Activated CD8-positive, alpha-beta T cell treated with anti-CD3 and anti-CD28 coated beads for 36 hours (primary cell): ENCODE results near the gene BCAS1. TPM values are rescaled to one million over a fixed set of nuclear protein-coding genes. Genes with fewer than 3 reads are reported as not detected.

Source experiments
- ATAC-seq: fragments of 200-7000 bp; cut with Tn5 transposase; one replicate; pipeline ENCODE4 v1.10.0; 2021; ENCODE audit warnings: mild to moderate bottlenecking, moderate library complexity
- CTCF ChIA-PET: fragments of 350-600 bp; sonication (Branson Sonifier 250); formaldehyde crosslinking; loops from one replicate; lab custom pipeline; 2021; ENCODE audit warnings: antibody characterized with exemption; lab: Charles Lee
- POLR2A ChIA-PET: fragments of 350-600 bp; sonication (Branson Sonifier 250); formaldehyde crosslinking; loops from one replicate; lab custom pipeline; 2021; ENCODE audit warnings: antibody characterized with exemption; lab: Charles Lee
- DNase-seq: peaks from one replicate; pipeline ENCODE4 v3.0.0-alpha.2; 2020
- H3K27ac Mint-ChIP-seq: one replicate; pipeline ENCODE4 v1.8.0; 2021; ENCODE audit warnings: mild to moderate bottlenecking, mixed read lengths
- H3K27me3 Mint-ChIP-seq: one replicate; pipeline ENCODE4 v1.8.0; 2021; ENCODE audit warnings: mixed read lengths
- H3K36me3 Mint-ChIP-seq: one replicate; pipeline ENCODE4 v1.8.0; 2021; ENCODE audit warnings: low read depth, mixed read lengths
- H3K4me1 Mint-ChIP-seq: one replicate; pipeline ENCODE4 v1.8.0; 2021; ENCODE audit warnings: low read depth, mixed read lengths
- H3K4me3 Mint-ChIP-seq: one replicate; pipeline ENCODE4 v1.8.0; 2021; ENCODE audit warnings: mild to moderate bottlenecking, moderate library complexity, mixed read lengths
- H3K9me3 Mint-ChIP-seq: one replicate; pipeline ENCODE4 v1.8.0; 2021; ENCODE audit warnings: mixed read lengths
- CTCF ChIP-seq: fragments of 200-600 bp; IDR thresholded peaks from one replicate; pipeline ENCODE4 v1.8.0; 2022; ENCODE audit warnings: antibody characterized with exemption, mild to moderate bottlenecking
- intact Hi-C: fragments of 100-400 bp; cut with micrococcal nuclease; formaldehyde crosslinking; loops from one replicate; pipeline ENCODE4 v1.10.0; 2022
- total RNA-seq, 2 experiments: library from RNA; stranded (reverse); gene quantifications; one replicate each; pipeline ENCODE4 v1.2.3, GENCODE V29; 2021

Gene BCAS1
- total RNA-seq, 2 experiments from 2014 or later: 0.09 TPM; not detected in 1

GRCh38 chr20:53918020-53918311 is 152.4 kb downstream of the BCAS1 start:
- H3K27me3 Mint-ChIP-seq: no peaks in the 10 kb centered on the region
- H3K27ac Mint-ChIP-seq: no peak overlapping the region
- TF ChIP-seq CTCF: no peak
- no peak for ATAC-seq
- intact Hi-C loops: loop anchor here (5.0 to 10.0 kb wide), 3 partner anchors 51 to 163 kb away; no protein-coding TSS in a partner anchor
- peaks cover 46% of the 10 kb centered on the region for H3K4me1 Mint-ChIP-seq
- CTCF ChIA-PET: interaction anchor here (1.0 to 4.5 kb wide), 6 partner anchors 14 to 339 kb away, joined by 3 to 38 read pairs (median 6); no protein-coding TSS in a partner anchor
- no peak overlapping the region for H3K4me3 Mint-ChIP-seq
- no peak for DNase-seq
- no peaks in the 10 kb centered on the region for H3K36me3 Mint-ChIP-seq
- no peaks in the 10 kb centered on the region for H3K9me3 Mint-ChIP-seq
- POLR2A ChIA-PET: interaction anchor here (1.1 to 1.6 kb wide), 4 partner anchors 13 to 167 kb away, joined by 3 to 4 read pairs (median 3); no protein-coding TSS in a partner anchor

- peak; percentile 25 for ATAC-seq
- no peak overlapping the region for H3K4me3 Mint-ChIP-seq
- H3K36me3 Mint-ChIP-seq: no peaks in the 10 kb centered on the region
- intact Hi-C loops: loop anchor here (5.0 to 10.0 kb wide), 3 partner anchors 50 to 163 kb away; no protein-coding TSS in a partner anchor
- no peaks in the 10 kb centered on the region for H3K27me3 Mint-ChIP-seq
- no peaks in the 10 kb centered on the region for H3K9me3 Mint-ChIP-seq
- peaks cover 43% of the 10 kb centered on the region for H3K4me1 Mint-ChIP-seq
- ChIA-PET CTCF (interaction anchor here (0.8 to 4.5 kb wide), 17 partner anchors 7 to 371 kb away, joined by 3 to 61 read pairs (median 5); no protein-coding TSS in a partner anchor), POLR2A (interaction anchor here (1.0 to 2.4 kb wide), 8 partner anchors 12 to 166 kb away, joined by 3 to 11 read pairs (median 3); no protein-coding TSS in a partner anchor)
- peak overlapping the region; percentile 70 for H3K27ac Mint-ChIP-seq
- no peak for TF ChIP-seq CTCF
- no peak for DNase-seq
These were observed 153.0 kb downstream of the BCAS1 start for GRCh38 chr20:53917145-53918019.

GRCh38 chr20:53916173-53916512 is 154.3 kb downstream of the BCAS1 start:
- no peaks in the 10 kb centered on the region for H3K36me3 Mint-ChIP-seq
- H3K9me3 Mint-ChIP-seq: no peaks in the 10 kb centered on the region
- CTCF ChIA-PET: interaction anchor here (0.5 to 4.5 kb wide), 56 partner anchors 9 to 369 kb away, joined by 3 to 61 read pairs (median 4); no protein-coding TSS in a partner anchor
- no peaks in the 10 kb centered on the region for H3K27me3 Mint-ChIP-seq
- H3K4me3 Mint-ChIP-seq: peak overlapping the region; percentile 80
- H3K27ac Mint-ChIP-seq: peak overlapping the region; percentile 94
- DNase-seq (no peak), ATAC-seq (peak; percentile 8)
- intact Hi-C loops: loop anchor here (5.0 to 10.0 kb wide), 3 partner anchors 49 to 161 kb away; no protein-coding TSS in a partner anchor
- POLR2A ChIA-PET: interaction anchor here (0.7 to 2.6 kb wide), 11 partner anchors 10 to 255 kb away, joined by 3 to 26 read pairs (median 4); no protein-coding TSS in a partner anchor
- H3K4me1 Mint-ChIP-seq: peaks cover 46% of the 10 kb centered on the region
- TF ChIP-seq CTCF: no peak

GRCh38 chr20:53915446-53916172 is 154.8 kb downstream of the BCAS1 start:
- Mint-ChIP-seq H3K27ac (peak overlapping the region; percentile 94), H3K9me3 (no peaks in the 10 kb centered on the region), H3K4me1 (peaks cover 46% of the 10 kb centered on the region), H3K27me3 (no peaks in the 10 kb centered on the region), H3K4me3 (peak overlapping the region; percentile 80), H3K36me3 (no peaks in the 10 kb centered on the region)
- POLR2A ChIA-PET: interaction anchor here (0.7 to 2.6 kb wide), 12 partner anchors 10 to 1724 kb away, joined by 3 to 26 read pairs (median 4); partner anchors contain the start of gene ZFP64
- intact Hi-C loops: loop anchor here (1.0 to 10.0 kb wide), 4 partner anchors 48 to 336 kb away; no protein-coding TSS in a partner anchor
- DNase-seq: peak; percentile 99
- ATAC-seq: peak; percentile 94
- TF ChIP-seq CTCF: peak; percentile 72
- CTCF ChIA-PET: interaction anchor here (0.6 to 4.5 kb wide), 59 partner anchors 8 to 369 kb away, joined by 3 to 61 read pairs (median 5); no protein-coding TSS in a partner anchor
